Cerebellar cortex (tissue), 1 donor: ENCODE measurements around the gene RNASE13.
"Not testable (repeated sequence)": the region's sequence is repeated elsewhere in the genome, so short reads cannot be mapped to it uniquely, and the experiment has no call there.

Source experiments
- DNase-seq: peaks from one replicate; pipeline ENCODE4 v3.0.0-alpha.2; 2015; ENCODE audit warnings: low spot score

Gene RNASE13

DNA sequence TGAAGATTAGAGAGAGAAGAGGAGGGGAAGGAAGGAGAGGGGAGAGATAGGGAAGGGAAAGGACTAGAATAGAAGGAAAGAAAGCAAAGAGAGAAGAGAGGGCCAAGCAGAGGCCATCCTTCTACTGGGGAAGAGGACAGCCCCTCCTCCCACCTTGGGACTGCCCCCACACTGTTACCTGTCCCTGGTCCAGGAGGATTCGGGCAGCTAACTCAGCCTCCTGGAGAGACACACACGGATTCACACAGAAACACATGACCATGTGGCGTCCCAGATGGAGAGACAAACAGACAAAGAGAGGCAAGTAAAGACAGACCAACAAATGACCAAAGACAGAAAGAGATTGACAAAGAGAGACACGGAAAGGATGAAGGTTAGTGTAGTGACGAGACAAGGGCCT is 11.9 kb downstream of the RNASE13 start:
- DNase-seq = no peak

DNA sequence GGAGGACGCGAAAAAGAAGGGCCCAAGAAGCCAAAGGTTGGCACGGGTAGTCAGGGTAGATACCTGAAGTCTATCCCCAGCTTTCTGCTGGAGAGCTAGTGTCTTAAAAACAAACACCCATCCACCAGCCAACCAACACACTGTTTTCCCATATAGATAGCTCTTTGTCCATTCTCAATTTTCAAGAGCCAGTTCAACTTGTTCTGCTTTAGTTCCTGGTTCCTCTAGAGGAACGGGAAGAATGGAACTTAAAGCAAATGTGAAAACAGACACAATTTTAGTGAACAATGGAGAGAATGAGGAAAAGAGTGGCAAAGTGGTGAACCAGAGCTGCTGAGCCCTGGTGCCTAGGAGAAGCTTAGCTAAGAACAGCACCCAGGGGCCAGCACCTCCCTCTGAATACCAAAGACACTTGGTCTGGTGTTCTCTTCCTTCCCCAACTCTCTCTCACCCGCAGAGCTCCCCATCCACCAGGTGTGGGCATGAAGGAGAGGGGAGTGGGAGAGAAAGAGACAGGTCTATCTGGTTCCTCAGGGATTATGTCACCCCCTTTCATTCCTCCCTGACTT is 13.5 kb downstream of the RNASE13 start:
- no peak for DNase-seq

DNA sequence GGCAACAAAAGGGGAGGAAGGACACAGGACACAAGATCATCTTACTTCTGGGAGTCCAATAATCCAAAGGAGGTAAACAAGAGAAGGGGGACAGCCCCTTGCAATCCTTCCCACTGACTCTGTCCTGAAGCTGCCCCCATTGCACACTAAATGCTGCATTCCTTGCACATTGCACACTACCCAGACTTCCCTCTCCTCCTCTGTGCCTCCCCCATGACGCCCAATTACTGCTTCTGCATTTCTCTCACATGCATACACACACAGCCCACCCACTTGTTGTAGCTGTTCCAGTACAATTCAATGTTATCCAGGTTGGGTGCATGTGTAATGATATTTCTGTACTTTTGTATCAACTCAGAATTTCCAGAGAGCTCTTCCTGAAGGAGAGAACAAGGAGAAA is 15.2 kb downstream of the RNASE13 start:
- DNase-seq = no peak

DNA sequence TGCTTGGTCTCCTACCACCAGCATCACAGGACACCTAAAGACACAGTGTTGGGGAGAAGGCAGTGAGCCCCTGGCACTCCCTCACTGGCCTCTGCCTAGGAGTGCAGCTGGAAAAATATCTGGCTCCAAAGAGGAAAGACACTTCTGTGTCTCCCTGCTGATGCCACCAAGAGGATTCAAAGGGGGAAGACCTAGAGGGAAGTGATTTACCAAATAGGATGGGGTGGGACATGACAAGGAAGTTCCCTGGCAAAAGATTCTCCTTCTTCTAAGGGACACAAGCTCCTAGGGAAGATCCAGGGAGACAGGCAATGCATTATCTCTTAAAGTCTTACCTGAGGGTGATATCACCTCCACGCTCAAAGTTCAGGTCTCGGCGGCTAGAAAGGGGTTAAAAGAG is 15.8 kb downstream of the RNASE13 start:
- no peak for DNase-seq

DNA sequence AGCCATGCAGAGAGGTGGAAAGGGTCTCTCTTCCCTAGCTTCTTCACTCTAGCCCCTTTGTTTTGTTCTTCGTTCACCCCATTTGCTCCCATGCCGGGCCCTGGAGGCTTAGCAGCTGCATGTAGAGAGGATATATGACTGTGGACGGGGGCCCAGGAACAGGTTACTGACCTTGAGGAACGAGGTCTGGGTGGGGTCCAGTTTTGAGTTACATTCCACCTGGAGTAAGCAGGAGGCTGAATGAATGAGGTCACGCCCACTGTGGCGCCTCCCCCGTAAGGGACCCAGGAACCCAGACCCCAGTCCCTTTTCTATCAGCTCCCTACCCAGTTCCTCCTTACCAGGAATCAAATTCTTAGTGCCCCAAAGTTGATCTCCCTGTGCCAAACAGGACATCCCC is 16.3 kb downstream of the RNASE13 start:
- no peak for DNase-seq

DNA sequence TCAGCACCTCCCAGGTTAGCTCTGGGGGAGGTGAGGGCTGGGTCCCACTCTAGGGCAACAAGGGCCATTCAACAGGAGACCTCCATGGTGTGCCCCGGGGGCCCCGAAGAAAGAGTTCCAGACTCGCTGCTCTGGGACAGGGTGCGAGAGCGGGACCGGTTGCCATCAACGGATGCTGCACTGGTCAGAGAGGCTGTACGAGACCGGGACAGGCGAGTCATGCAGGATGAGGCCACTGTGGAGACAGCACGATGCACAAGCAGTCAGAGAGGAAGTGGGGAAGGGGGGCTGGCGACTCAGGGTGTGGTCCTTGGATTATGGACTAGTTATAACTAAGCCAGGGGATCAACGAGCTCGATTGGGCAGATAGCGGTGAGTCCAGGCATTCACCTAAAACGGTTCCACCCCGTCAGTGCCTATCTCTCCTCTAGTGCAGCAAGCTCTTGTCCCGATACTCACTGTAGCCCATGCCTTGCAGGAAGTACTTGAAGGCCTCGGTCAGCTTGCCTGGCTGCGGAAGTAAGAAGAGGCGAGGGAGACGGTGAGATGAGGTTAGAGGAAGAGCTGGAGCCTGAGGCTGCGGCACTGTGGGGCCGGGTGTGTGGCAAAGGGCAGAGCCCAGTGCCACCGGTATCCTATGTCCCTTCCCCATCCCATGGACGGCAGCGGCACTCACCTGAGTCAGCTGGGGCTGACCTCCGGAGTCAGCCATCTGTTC is 16.9 kb downstream of the RNASE13 start:
- no peak for DNase-seq

DNA sequence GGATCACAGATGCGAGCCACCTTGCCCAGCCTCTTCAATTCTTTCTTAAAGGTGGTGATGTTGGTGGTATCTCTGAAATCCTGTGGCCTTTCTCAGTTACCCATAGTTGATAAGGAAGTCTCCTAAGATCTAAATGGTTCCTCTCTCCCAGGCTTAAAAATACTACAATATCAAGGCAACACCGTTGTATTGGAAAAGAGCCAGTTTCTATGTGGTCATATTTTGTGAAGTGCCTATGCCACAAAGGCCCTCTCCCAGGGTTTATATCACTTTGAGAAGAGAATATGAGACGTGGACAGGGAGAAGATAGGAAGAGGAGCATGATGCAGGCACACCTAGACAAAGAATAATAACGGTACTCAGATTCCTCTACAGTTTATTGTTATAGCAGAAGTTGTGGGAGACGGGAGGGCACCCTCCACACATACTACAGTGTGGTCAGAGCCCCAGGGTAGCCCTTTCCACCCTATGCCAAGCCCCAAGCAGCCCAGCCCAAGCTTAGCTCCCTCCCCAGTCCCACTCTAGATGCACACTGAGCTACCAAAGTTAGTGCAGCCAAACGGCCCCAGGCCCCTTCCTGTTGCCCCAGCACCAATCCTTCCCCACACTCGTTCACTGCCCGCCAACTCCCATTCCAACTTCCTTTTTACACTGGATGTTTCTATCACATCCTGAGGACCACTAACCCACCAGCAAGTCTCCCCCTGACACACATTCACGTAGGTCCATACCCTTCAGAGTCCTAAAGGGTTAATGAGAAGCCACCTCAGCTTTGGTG is 18.0 kb downstream of the RNASE13 start:
- no peak for DNase-seq

DNA sequence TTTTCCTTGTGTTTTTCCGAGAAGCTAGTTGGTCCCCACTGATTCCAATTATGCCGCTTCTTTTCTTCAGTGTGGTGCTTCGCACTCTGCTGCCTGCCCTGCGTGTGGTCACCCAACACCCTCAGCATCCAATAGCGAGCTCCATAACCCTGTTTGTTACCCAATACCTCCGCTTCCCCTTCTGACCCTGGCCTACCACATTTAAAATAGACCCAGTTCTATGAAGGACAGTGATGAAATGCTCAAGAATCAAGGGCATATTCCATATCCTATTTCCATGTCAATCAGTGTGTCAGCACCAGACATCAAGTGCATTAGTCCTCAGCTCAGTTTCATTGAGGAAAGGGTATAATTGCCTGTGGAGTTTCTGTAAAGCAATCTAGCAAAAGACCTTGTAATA is 19.3 kb downstream of the RNASE13 start:
- DNase-seq = no peak

DNA sequence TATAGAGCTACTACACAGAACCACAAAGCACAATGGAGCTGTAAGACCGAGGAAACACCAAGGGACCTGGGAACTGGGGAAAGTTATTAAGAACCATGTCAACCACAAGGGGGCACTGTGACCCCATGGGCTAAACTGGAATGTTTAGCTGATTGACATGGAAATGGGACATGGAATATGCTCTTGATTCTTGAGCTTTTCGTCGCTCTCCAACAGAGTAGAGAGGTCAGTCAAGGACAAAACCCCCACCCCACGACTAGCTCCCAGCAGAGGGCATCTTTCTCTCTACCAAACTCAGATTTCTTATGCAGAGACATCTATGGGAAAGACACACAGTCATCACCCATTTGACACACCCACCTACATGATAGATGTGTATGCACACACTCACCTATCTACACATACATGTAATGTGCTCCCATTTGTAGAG is 19.8 kb downstream of the RNASE13 start:
- peak; percentile 95 for DNase-seq

DNA sequence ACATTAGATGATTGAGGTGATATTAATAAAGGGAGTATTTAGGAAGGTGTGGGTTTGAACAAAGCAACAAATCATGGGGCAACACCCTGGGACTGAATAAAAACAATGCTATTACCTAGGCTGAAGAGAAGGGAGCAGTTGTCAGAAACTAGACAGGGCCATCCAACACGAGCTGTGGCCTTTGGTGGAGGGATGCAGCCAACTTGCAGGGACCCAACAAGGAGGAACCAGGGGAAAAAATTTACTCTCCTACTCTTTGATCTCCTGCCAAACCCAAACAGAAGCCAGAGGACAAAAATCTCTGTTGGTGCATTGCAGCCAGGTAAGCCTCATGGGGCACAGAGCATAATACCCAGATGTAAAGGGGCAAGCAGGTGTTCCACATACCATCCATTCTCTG is 23.5 kb downstream of the RNASE13 start:
- no peak for DNase-seq

DNA sequence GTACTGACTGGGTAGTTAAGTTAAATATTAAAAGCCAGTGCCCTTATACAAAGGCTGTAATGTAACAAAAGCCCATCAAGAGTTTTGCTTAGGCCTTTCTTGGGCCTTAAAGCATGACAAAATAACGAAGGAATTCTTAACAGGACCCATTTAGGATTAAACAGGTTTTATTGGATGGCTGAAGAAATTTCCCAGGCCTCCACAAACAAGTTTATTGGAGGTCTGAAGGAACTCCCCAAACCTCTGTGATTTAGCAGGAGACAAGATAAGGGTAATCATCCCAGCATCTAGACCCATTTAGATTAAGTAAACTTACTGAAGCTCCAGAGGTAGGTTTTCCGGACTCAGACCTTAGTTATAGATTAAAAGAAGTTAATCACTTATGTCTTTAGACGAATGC is 24.9 kb downstream of the RNASE13 start:
- not testable (repeated sequence) for DNase-seq

DNA sequence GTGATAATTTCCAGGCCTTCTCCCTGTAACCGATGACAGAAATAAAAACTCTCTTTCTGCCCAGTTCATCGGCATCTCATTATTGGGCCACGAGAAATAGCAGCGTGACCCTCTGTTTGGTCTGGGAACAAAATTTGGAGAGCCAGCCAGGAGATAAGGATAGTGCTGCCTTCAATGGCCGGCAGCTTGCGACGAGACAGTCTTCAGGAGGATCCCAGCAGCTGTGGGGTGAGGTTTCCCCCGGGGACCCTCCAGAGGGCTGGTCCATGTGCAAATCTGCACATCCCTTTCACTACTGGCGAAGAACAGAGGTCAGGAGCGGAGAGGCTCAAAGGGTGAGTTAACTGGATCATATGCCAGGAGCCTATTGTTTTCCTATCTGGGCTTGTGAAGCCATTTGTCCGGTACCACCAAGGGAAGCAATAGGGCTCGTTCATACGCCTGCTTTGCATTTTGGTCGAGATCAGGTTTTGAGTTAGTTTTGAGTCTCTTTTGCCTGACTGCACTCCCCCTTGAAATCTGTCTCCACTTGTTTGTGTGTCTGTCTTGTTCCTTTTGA is 30.7 kb downstream of the RNASE13 start:
- DNase-seq = no peak

DNA sequence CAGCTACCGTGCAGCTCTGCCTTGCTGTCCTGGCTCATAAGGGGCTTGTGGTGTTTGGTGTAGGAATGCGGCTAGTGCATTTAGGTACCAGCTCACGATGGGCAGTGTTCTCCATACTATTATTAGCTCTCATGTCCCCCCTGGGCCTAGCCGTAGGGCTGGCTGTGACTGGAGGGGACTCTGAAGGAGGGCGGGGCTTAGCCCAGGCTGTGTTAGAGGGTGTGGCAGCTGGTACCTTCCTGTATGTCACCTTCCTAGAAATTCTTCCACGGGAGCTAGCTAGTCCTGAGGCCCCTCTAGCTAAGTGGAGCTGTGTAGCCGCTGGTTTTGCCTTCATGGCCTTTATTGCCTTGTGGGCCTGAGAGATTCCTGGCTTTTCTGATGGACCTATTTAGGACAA is 33.4 kb downstream of the RNASE13 start:
- no peak for DNase-seq

DNA sequence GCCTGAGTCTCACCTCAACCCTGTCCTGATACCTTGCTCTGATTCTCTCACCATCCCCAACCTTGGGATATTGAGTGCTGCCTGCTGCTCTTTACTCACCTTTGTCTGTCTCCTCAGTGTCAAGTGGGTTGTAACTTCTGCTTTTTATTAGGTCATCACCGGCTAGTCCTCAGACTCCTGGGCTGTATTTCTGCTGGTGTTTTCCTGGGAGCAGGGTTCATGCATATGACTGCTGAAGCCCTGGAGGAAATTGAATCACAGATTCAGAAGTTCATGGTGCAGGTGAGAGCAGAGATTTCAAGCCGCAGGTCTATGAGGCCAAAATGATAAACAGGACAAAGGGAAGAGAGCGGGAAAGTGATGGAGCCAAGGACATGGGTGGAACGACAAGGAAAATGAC is 35.0 kb downstream of the RNASE13 start:
- DNase-seq = no peak

DNA sequence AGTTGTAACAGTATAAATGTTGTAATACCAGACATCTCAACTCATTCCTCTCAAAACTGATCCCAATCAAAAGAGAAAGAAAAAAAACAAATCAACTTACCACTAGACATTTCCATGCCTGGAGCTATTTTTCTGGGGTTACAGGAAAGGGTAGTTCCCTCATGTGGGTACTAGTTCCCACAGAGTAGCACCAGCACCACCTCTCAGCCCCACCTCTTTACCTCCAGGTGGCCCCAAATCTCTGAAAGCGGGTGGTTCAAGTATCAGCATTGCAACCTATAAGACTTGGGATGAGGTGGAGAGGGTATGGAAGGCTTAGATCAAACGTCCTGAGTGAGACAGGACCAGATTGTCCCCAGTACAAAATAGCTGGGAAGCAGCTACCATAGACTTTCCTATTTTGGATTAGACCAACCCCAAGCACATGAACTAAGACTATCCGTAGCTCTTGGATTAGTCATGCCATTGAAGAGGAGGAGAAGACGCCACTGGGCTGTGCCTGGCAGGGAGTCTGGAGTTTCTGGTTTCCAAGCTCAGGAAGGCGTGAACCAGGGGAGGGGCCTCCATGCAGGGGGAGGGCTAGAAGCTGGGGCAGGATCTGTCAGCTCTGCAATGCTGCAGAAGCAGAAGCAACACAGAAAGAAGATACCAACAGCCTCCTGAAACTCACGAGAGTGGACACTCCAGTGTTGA is 35.8 kb downstream of the RNASE13 start, which contains the start of gene SLC39A2:
SLC39A2 (plus strand) TSS at position 620 of the 693 bp plus-strand sequence. CDS start 154 bp downstream, outside the sequence.
- no peak for DNase-seq

DNA sequence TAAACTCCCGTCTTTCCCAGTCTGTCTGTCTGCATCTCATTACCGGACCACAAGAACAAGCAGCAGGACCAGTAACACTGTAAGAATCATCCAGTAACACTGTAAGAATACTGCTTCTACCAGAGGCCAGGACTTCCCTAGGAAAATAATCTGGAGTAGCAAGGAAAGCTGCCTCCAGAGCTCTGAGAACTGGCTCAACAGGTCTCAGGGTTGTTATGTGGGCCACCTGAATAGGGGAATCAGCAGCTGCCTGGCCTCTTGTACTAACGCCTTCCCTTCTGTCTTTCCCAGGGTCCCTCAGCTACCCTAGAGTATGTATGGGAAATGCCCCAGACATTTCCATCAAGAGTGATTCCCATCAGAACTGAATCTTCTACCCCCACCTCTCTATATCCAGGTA is 36.5 kb downstream of the RNASE13 start:
- DNase-seq = no peak

DNA sequence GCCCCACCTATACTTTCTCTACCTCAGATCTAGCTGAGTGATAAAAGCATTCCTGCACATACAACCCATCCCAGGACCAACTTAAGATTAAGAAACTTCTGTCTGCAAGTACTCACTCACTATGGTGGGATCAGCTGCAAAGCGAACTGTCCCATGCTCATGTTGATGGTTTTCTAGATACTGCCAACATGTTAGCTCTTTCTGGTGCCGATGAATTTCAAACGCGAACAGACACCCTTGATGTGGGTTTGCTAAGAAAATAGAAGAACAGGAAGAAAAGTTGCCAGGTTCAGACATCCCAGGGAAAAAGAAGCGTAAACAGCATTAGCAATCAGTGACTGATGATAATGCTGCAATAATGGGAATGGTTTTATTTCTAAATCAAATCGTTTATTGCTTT is 37.0 kb downstream of the RNASE13 start:
- no peak for DNase-seq

DNA sequence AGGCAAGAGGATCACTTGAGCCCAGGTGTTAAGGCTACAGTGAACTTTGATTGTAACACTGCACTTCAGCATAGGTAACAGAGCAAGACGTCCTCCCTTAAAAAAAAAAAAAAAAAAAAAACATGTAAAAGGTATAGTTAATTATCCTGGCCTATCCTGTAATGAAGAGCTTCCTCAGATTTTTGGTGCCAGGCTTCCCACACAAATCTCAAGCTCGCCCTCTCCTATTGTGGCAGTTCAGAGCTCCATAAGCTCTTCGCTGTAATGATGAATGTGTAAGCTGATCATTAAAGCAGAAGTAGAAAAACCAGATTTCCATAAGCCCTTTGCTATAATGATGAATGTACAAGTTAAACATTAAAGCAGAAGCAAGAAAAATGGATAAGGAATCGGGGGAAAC is 37.5 kb downstream of the RNASE13 start:
- DNase-seq = no peak

DNA sequence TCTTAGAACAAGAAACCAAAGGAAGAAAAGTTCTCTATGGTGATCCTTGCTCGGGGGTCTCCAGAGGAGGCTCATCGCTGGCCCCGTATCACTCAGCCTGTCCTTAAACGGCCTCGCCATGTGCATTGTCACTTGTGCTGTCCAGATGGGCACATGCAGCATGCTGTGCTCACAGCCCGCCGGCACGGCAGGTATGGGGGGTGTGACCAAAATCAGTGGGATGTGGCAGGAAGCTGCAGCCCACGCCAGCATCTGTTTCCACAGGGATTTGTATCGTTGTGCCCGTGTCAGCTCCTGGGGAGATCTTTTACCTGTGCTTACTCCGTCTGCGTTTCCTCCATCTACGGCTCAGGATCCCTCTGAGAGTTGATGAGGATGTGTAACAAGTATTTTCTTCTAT is 38.1 kb downstream of the RNASE13 start:
- DNase-seq = no peak

DNA sequence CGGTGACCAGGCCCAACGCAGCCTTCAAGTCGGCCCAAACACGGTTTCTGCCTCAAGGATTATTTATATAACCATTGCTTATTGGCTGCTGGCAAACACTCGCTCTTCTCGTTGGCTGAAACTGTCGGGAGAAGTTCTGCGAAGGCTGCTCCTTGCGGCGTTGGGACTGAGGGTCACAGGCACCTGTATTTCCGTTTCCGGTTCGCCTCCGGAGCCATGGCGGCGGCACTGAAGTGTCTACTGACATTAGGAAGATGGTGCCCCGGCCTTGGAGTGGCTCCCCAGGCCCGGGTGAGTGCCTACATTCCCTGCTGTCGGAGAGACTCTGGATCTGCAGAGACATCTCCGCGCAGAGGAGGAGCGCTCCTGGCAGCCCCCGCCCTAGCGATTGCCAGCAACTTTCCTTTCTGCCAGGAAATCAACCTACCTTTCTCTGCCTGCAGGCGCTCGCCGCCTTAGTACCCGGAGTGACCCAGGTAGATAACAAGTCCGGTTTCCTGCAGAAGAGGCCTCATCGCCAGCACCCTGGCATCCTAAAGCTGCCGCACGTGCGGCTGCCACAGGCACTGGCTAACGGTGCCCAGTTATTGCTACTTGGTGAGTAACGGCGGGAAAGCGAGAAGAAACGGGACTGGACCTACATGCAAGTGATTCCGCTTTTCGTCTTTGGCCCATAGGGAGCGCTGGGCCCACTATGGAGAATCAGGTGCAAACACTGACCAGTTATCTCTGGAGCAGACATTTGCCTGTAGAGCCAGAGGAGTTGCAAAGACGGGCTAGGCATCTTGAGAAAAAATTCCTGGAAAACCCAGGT is 44.6 kb downstream of the RNASE13 start, which contains the start of gene METTL17:
METTL17 (plus strand) TSS at position 194 of the 814 bp plus-strand sequence; CDS start at position 217, 23 bp downstream.
- DNase-seq = peak; percentile 99

DNA sequence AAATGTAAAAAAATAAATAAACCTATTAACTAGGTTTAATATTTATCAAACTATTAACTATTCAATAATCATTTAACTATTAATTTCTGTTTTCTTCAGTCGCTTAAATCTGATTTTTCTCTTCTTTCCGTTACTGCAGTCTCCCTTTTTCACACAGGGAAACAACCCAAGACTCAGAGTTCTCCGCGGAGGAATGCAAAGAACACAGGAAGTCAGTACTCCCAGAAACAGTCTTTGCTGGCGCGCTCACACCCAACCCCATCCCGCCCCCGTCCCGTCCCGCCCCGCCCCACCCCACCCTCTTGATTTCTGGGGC is 45.2 kb downstream of the RNASE13 start:
- no peak for DNase-seq
